Uterus (tissue), 2 donors: ENCODE data around the gene TERT.

Source experiments
- POLR2A ChIP-seq, 2 donors: fragments of 450-650 bp; IDR thresholded peaks; one replicate each; pipeline ENCODE4 v1.6.1; 2016; ENCODE audit warnings: antibody characterized with exemption in 2 of 2, mild to moderate bottlenecking in 1 of 2, moderate library complexity in 1 of 2
- TF ChIP-seq, protein P1 (sequence below), 4 experiments: fragments of 200-600 bp in 2 of 4; fragments of 450-650 bp in 2 of 4; sonication (generic) in 2 of 4; IDR thresholded peaks; one replicate each; pipeline ENCODE4 v1.5.1; 2016 to 2019; ENCODE audit warnings: antibody characterized with exemption in 4 of 4, mild to moderate bottlenecking in 2 of 4, moderate library complexity in 1 of 4

GRCh38 chr5:1336749-1337488, 42.1 kb upstream of the TERT start:
- TF ChIP-seq, protein P1, sequence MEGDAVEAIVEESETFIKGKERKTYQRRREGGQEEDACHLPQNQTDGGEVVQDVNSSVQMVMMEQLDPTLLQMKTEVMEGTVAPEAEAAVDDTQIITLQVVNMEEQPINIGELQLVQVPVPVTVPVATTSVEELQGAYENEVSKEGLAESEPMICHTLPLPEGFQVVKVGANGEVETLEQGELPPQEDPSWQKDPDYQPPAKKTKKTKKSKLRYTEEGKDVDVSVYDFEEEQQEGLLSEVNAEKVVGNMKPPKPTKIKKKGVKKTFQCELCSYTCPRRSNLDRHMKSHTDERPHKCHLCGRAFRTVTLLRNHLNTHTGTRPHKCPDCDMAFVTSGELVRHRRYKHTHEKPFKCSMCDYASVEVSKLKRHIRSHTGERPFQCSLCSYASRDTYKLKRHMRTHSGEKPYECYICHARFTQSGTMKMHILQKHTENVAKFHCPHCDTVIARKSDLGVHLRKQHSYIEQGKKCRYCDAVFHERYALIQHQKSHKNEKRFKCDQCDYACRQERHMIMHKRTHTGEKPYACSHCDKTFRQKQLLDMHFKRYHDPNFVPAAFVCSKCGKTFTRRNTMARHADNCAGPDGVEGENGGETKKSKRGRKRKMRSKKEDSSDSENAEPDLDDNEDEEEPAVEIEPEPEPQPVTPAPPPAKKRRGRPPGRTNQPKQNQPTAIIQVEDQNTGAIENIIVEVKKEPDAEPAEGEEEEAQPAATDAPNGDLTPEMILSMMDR (IDR thresholded peaks at IDR 0.05), result no peak
- no peak for TF ChIP-seq POLR2A (IDR thresholded peaks at IDR 0.05)
